Type B pancreatic cell (in vitro differentiated cells): ENCODE measurements around the gene B3GNT8. TPM values are rescaled to one million over a fixed set of nuclear protein-coding genes. Genes with fewer than 3 reads are reported as not detected.
A peak's percentile ranks its signal among the peaks of the same experiment; 100 is the strongest.

Experiments used
- DNase-seq: peaks from one replicate; pipeline ENCODE4 v3.0.0; 2021; ENCODE audit warnings: mixed read lengths; ENCODE audit not compliant: unreplicated experiment; ENCODE audit errors: extremely low spot score
- H3K27ac Mint-ChIP-seq: 2 replicates; pipeline ENCODE4 v1.8.0; 2021; ENCODE audit warnings: mild to moderate bottlenecking, mixed read lengths
- H3K27me3 Mint-ChIP-seq: 2 replicates; pipeline ENCODE4 v1.8.0; 2021; ENCODE audit warnings: mixed read lengths
- H3K36me3 Mint-ChIP-seq: 2 replicates; pipeline ENCODE4 v1.8.0; 2021; ENCODE audit warnings: mixed read lengths
- H3K4me1 Mint-ChIP-seq: one replicate; pipeline ENCODE4 v1.8.0; 2021; ENCODE audit warnings: mixed read lengths; ENCODE audit not compliant: unreplicated experiment
- H3K4me3 Mint-ChIP-seq: 2 replicates; pipeline ENCODE4 v1.8.0; 2021; ENCODE audit warnings: mild to moderate bottlenecking, mixed read lengths
- H3K9me3 Mint-ChIP-seq: 2 replicates; pipeline ENCODE4 v1.8.0; 2021; ENCODE audit warnings: mixed read lengths
- total RNA-seq: library from RNA; stranded (reverse); gene quantifications from 2 replicates; pipeline ENCODE4 v1.2.1, GENCODE V29; 2021; ENCODE audit warnings: low replicate concordance
- TF ChIP-seq, protein P1 (sequence below): fragments of 200-600 bp; sonication (generic); conservative IDR thresholded peaks from 2 replicates; pipeline ENCODE4 v1.5.0; 2021; ENCODE audit warnings: antibody characterized with exemption, mild to moderate bottlenecking

Gene B3GNT8
- total RNA-seq, 1 donor from 2014 or later = 9.3 TPM

DNA sequence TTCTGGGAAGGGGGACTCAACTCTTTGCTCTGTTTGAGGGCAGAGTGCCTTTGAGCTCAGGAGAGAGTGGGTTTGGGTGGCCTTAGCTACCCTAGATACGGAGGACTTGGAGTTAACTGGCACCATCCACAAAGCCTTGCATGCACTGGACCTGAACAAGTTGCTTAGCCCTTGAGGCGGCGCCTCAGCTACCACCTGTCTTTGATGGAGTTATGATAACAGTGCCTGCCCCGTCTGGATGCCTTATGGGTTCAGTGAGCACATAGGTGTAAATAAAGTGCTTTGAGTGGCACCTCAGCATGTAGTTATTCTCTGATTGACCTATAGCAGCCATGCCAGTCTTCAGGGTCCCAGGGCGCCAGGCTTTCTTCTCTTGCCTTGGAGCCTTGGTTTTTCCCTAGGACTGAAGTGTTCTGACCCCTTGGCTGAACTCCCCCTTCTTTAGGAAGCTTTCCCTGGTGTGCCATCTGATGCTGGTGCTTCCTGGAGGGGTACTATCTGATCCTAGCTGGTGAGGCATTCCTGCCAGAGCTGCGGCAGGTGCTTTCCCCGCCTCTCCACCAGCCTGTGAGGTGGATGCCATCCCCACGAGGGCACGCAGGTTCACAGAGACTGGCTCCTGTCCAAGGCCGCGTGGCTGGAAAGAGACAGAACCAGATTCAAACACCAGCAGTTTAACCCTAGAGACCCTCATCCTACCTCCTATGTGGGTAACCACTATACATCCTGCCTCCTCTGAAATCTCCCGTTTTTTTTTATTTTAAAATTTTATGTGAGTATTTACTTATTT, 23.8 kb downstream of the B3GNT8 start:
- Mint-ChIP-seq H3K27ac (no peak overlapping the region), H3K4me1 (peaks cover 17% of the 10 kb centered on the region), H3K27me3 (no peaks in the 10 kb centered on the region), H3K36me3 (no peaks in the 10 kb centered on the region), H3K9me3 (no peaks in the 10 kb centered on the region), H3K4me3 (no peak overlapping the region)
- DNase-seq = no peak
- TF ChIP-seq, protein P1, sequence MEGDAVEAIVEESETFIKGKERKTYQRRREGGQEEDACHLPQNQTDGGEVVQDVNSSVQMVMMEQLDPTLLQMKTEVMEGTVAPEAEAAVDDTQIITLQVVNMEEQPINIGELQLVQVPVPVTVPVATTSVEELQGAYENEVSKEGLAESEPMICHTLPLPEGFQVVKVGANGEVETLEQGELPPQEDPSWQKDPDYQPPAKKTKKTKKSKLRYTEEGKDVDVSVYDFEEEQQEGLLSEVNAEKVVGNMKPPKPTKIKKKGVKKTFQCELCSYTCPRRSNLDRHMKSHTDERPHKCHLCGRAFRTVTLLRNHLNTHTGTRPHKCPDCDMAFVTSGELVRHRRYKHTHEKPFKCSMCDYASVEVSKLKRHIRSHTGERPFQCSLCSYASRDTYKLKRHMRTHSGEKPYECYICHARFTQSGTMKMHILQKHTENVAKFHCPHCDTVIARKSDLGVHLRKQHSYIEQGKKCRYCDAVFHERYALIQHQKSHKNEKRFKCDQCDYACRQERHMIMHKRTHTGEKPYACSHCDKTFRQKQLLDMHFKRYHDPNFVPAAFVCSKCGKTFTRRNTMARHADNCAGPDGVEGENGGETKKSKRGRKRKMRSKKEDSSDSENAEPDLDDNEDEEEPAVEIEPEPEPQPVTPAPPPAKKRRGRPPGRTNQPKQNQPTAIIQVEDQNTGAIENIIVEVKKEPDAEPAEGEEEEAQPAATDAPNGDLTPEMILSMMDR = no peak

DNA sequence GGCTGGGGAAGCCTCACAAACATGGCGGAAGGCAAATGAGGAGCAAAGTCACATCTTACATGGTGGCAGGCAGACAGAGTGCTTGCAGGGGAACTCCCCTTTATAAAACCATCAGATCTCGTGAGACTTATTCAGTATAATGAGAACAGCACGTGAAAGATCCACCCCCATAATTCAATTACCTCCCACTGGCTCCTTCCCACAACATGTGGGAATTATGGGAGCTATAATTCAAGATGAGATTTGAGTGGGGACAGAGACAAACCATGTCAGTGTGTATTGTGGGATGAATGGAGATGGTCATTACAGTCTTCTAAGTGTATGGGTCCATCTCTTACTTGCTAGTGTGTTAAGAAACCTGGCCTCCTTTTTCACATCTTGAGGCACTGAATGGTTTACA, 25.2 kb downstream of the B3GNT8 start:
- no peaks in the 10 kb centered on the region for H3K27me3 Mint-ChIP-seq
- H3K4me1 Mint-ChIP-seq = peaks cover 18% of the 10 kb centered on the region
- TF ChIP-seq, protein P1 = no peak
- DNase-seq = no peak
- H3K9me3 Mint-ChIP-seq = no peaks in the 10 kb centered on the region
- H3K36me3 Mint-ChIP-seq = no peaks in the 10 kb centered on the region
- no peak overlapping the region for H3K4me3 Mint-ChIP-seq
- no peak overlapping the region for H3K27ac Mint-ChIP-seq

DNA sequence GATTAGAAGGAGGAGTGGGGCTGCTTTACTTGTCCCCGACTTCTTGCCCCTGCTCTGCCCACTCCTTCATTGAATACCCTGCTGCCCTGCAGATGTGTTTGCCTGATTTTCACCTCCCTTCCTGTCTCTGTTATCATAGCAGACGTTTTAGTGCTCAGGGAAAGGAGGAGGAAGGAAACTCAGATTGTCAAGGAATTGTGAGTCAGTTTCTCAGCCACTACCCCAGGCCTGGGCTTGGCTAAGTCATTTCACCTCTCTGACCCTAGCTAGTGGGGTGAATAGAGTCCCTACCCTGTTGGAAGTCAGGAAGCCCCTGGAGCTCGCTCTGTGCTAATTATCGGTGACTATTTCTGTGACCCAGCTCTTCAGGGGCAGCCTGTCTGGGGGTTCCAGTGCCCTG, 25.7 kb downstream of the B3GNT8 start:
- no peak for DNase-seq
- Mint-ChIP-seq H3K27ac (no peak overlapping the region), H3K27me3 (no peaks in the 10 kb centered on the region), H3K9me3 (no peaks in the 10 kb centered on the region), H3K36me3 (no peaks in the 10 kb centered on the region), H3K4me1 (peaks cover 16% of the 10 kb centered on the region), H3K4me3 (no peak overlapping the region)
- TF ChIP-seq, protein P1 = no peak

DNA sequence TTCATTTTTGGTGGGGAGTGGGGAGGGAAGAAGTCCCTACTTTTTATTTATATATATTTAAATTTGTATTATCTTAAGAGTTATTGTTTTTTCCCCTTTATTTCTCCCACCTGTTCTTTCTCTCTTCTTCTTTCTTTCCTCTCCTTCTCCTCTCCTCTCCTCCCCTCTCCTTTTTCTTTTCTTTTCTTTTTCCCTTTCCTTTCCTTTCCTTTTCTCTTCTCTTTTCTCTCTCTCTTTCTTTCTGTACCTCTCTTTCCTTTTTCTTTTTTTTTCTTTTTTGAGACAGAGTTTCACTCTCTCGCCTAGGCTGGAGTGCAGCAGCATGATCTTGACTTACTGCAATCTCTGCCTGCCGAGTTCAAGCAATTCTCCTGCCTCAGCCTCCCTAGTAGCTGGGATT, 27.6 kb downstream of the B3GNT8 start:
- TF ChIP-seq, protein P1 = no peak
- H3K36me3 Mint-ChIP-seq = no peaks in the 10 kb centered on the region
- no peaks in the 10 kb centered on the region for H3K9me3 Mint-ChIP-seq

DNA sequence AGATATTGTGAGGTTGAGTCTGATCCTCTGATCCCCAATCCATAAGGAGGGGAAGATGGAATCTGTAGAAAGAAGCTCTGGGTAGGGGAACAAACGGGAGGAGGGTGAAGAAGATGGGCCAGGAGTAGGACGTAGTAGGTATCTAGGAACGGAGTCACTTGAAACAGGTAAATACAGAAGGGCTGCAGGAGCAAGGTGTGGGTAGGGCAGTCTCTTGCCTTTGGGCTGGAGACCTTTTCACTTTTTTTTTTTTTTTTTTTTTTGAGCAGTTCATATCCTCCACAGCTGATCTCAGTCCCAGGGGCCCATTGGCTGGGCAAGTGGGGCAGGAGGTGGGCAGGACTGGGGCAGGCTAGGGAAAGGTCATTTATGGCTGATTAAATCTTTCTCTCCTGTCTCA, 28.1 kb downstream of the B3GNT8 start:
- peaks cover 26% of the 10 kb centered on the region for H3K4me1 Mint-ChIP-seq
- no peaks in the 10 kb centered on the region for H3K9me3 Mint-ChIP-seq
- TF ChIP-seq, protein P1 = no peak
- no peaks in the 10 kb centered on the region for H3K27me3 Mint-ChIP-seq
- no peak for DNase-seq
- H3K27ac Mint-ChIP-seq = peak overlapping the region; percentile 100
- H3K36me3 Mint-ChIP-seq = no peaks in the 10 kb centered on the region
- H3K4me3 Mint-ChIP-seq = peak overlapping the region; percentile 99

More for the DNA sequence above, 27.6 kb downstream of the B3GNT8 start:
- peaks cover 26% of the 10 kb centered on the region for H3K4me1 Mint-ChIP-seq
- peak overlapping the region; percentile 67 for H3K4me3 Mint-ChIP-seq
- no peak for DNase-seq
- H3K27me3 Mint-ChIP-seq = no peaks in the 10 kb centered on the region
- peak overlapping the region; percentile 64 for H3K27ac Mint-ChIP-seq
